ENCODE results near the gene UBE3B.

Gene UBE3B

GRCh38 chr12:109525279-109525585 is 47.8 kb downstream of the UBE3B start:
- in situ Hi-C loops (cut with MboI; ENCODE audit: low sequenced_read_pairs): no loop called here

- in situ Hi-C loops (cut with MboI; ENCODE audit: low sequenced_read_pairs): no loop called here
Measured at GRCh38 chr12:109527489-109528123, 50.2 kb downstream of the UBE3B start.

- in situ Hi-C loops (cut with MboI; ENCODE audit: low sequenced_read_pairs): loop anchor here (10.0 kb wide), 1 partner anchor 245 kb away; no protein-coding TSS in a partner anchor
Measured at GRCh38 chr12:109529691-109530640, 52.5 kb downstream of the UBE3B start.

- in situ Hi-C loops (cut with MboI; ENCODE audit: low sequenced_read_pairs): loop anchor here (10.0 kb wide), 1 partner anchor 243 kb away; no protein-coding TSS in a partner anchor
Measured at GRCh38 chr12:109531411-109531810, 54.0 kb downstream of the UBE3B start.

- in situ Hi-C loops (cut with MboI; ENCODE audit: low sequenced_read_pairs): loop anchor here (10.0 kb wide), 1 partner anchor 242 kb away; no protein-coding TSS in a partner anchor
Measured at GRCh38 chr12:109532721-109533486, 55.5 kb downstream of the UBE3B start.

GRCh38 chr12:109533487-109533740 is 56.0 kb downstream of the UBE3B start:
- in situ Hi-C loops (cut with MboI; ENCODE audit: low sequenced_read_pairs): loop anchor here (10.0 kb wide), 1 partner anchor 241 kb away; no protein-coding TSS in a partner anchor

- in situ Hi-C loops (cut with MboI; ENCODE audit: low sequenced_read_pairs): loop anchor here (10.0 kb wide), 1 partner anchor 240 kb away; no protein-coding TSS in a partner anchor
Measured at GRCh38 chr12:109534456-109534855, 57.0 kb downstream of the UBE3B start.

- in situ Hi-C loops (cut with MboI; ENCODE audit: low sequenced_read_pairs): loop anchor here (10.0 kb wide), 1 partner anchor 239 kb away; no protein-coding TSS in a partner anchor
Measured at GRCh38 chr12:109535231-109535862, 57.9 kb downstream of the UBE3B start.

- in situ Hi-C loops (cut with MboI; ENCODE audit: low sequenced_read_pairs): loop anchor here (10.0 kb wide), 1 partner anchor 239 kb away; no protein-coding TSS in a partner anchor
Measured at GRCh38 chr12:109535863-109536250, 58.4 kb downstream of the UBE3B start.

GRCh38 chr12:109537136-109537535 is 59.7 kb downstream of the UBE3B start:
- in situ Hi-C loops (cut with MboI; ENCODE audit: low sequenced_read_pairs): loop anchor here (10.0 kb wide), 1 partner anchor 238 kb away; no protein-coding TSS in a partner anchor

GRCh38 chr12:109538191-109538863 is 60.9 kb downstream of the UBE3B start:
- in situ Hi-C loops (cut with MboI; ENCODE audit: low sequenced_read_pairs): loop anchor here (10.0 kb wide), 1 partner anchor 236 kb away; no protein-coding TSS in a partner anchor

GRCh38 chr12:109539508-109539907 is 62.1 kb downstream of the UBE3B start:
- in situ Hi-C loops (cut with MboI; ENCODE audit: low sequenced_read_pairs): loop anchor here (10.0 kb wide), 1 partner anchor 235 kb away; no protein-coding TSS in a partner anchor

GRCh38 chr12:109540526-109541412 is 63.3 kb downstream of the UBE3B start:
- in situ Hi-C loops (cut with MboI; ENCODE audit: low sequenced_read_pairs): no loop called here

- in situ Hi-C loops (cut with MboI; ENCODE audit: low sequenced_read_pairs): no loop called here
Measured at GRCh38 chr12:109541413-109541726, 63.9 kb downstream of the UBE3B start.

GRCh38 chr12:109542014-109542413 is 64.6 kb downstream of the UBE3B start:
- in situ Hi-C loops (cut with MboI; ENCODE audit: low sequenced_read_pairs): no loop called here

- in situ Hi-C loops (cut with MboI; ENCODE audit: low sequenced_read_pairs): no loop called here
Measured at GRCh38 chr12:109542876-109543275, 65.4 kb downstream of the UBE3B start.

GRCh38 chr12:109544955-109545531 is 67.6 kb downstream of the UBE3B start:
- in situ Hi-C loops (cut with MboI; ENCODE audit: low sequenced_read_pairs): no loop called here

- in situ Hi-C loops (cut with MboI; ENCODE audit: low sequenced_read_pairs): no loop called here
Measured at GRCh38 chr12:109545826-109546225, 68.4 kb downstream of the UBE3B start.

- in situ Hi-C loops (cut with MboI; ENCODE audit: low sequenced_read_pairs): no loop called here
Measured at GRCh38 chr12:109547286-109547685, 69.9 kb downstream of the UBE3B start.

All from HL-60/S4 treated with retinoic acid at 250 ng/mL for 4 days and 3 days (cell line).